MM.1S (cell line): ENCODE measurements around the gene GRIK1.

ENCODE experiments used
- DNase-seq: peaks from one replicate; pipeline ENCODE4 v3.0.0-alpha.2; 2015
- H2AFZ ChIP-seq: fragments of 300-600 bp; sonication (generic); 2 replicates; pipeline ENCODE4 v1.6.0; 2016; ENCODE audit warnings: antibody characterized with exemption, low read length
- H3F3A ChIP-seq: fragments of 300-600 bp; sonication (generic); 2 replicates; pipeline ENCODE4 v1.6.1; 2016; ENCODE audit warnings: mild to moderate bottlenecking, antibody characterized with exemption, low read length, moderate library complexity, mixed read lengths; ENCODE audit not compliant: insufficient read depth
- H3K27ac ChIP-seq: fragments of 300-600 bp; sonication (generic); 2 replicates; pipeline ENCODE4 v1.5.1; 2016; ENCODE audit warnings: mild to moderate bottlenecking, low read length
- H3K27me3 ChIP-seq: fragments of 300-600 bp; sonication (generic); replicated peaks from 2 replicates; pipeline ENCODE4 v1.6.0; 2016; ENCODE audit warnings: low read length; ENCODE audit not compliant: insufficient read depth
- H3K36me3 ChIP-seq: fragments of 300-600 bp; sonication (generic); replicated peaks from 2 replicates; pipeline ENCODE4 v1.6.1; 2016; ENCODE audit warnings: mild to moderate bottlenecking, low read length, mixed read lengths; ENCODE audit not compliant: insufficient read depth
- H3K4me1 ChIP-seq: fragments of 300-600 bp; sonication (generic); 2 replicates; pipeline ENCODE4 v1.6.1; 2016; ENCODE audit warnings: low read length, mixed read lengths
- H3K4me2 ChIP-seq: fragments of 300-600 bp; sonication (generic); 2 replicates; pipeline ENCODE4 v1.6.0; 2016; ENCODE audit warnings: low read depth, low read length
- H3K4me3 ChIP-seq: fragments of 300-600 bp; sonication (generic); 2 replicates; pipeline ENCODE4 v1.5.1; 2016; ENCODE audit warnings: low read length, mixed read lengths
- H3K79me2 ChIP-seq: fragments of 300-600 bp; sonication (generic); 2 replicates; pipeline ENCODE4 v1.6.1; 2016; ENCODE audit warnings: mixed run types, low read length, mixed read lengths
- H3K9ac ChIP-seq: fragments of 300-600 bp; sonication (generic); 2 replicates; pipeline ENCODE4 v1.6.1; 2016; ENCODE audit warnings: low read length, mixed read lengths
- H3K9me2 ChIP-seq: fragments of 300-600 bp; sonication (generic); replicated peaks from 2 replicates; pipeline ENCODE4 v1.6.1; 2016; ENCODE audit warnings: mild to moderate bottlenecking, low read length, mixed read lengths; ENCODE audit not compliant: insufficient read depth
- H3K9me3 ChIP-seq: fragments of 300-600 bp; sonication (generic); replicated peaks from 2 replicates; pipeline ENCODE4 v1.6.1; 2016; ENCODE audit warnings: mild to moderate bottlenecking, low read length, mixed read lengths; ENCODE audit not compliant: insufficient read depth
- H4K20me1 ChIP-seq: fragments of 300-600 bp; sonication (generic); 2 replicates; pipeline ENCODE4 v1.6.1; 2016; ENCODE audit warnings: mild to moderate bottlenecking, low read length, moderate library complexity, mixed read lengths; ENCODE audit not compliant: insufficient read depth
- CTCF ChIP-seq: fragments of 300-600 bp; sonication (generic); IDR thresholded peaks from 2 replicates; pipeline ENCODE4 v1.5.1; 2016; ENCODE audit warnings: antibody characterized with exemption, low read length, mixed read lengths
- EZH2 ChIP-seq: fragments of 300-600 bp; sonication (generic); optimal IDR thresholded peaks from 2 replicates; pipeline ENCODE3; 2017; ENCODE audit warnings: low read depth, mild to moderate bottlenecking, antibody characterized with exemption, low read length, mixed read lengths
- EZH2phosphoT487 ChIP-seq: fragments of 300-600 bp; sonication (generic); IDR thresholded peaks from 2 replicates; pipeline ENCODE4 v1.6.1; 2018; ENCODE audit warnings: antibody characterized with exemption, low read length

GRIK1 gene

GRCh38 chr21:29689753-29690152 is 250.0 kb downstream of the GRIK1 start:
- Histone ChIP-seq H3F3A (no peaks in the 10 kb centered on the region), H3K9me2 (no peaks in the 10 kb centered on the region), H3K4me1 (no peaks in the 10 kb centered on the region), H2AFZ (no peak overlapping the region), H4K20me1 (no peaks in the 10 kb centered on the region), H3K9me3 (no peaks in the 10 kb centered on the region), H3K79me2 (no peaks in the 10 kb centered on the region), H3K9ac (no peak overlapping the region), H3K4me2 (no peak overlapping the region), H3K4me3 (no peak overlapping the region), H3K27me3 (no peaks in the 10 kb centered on the region), H3K27ac (no peak overlapping the region), H3K36me3 (no peaks in the 10 kb centered on the region)
- no peak for DNase-seq
- TF ChIP-seq EZH2 (no peak), EZH2phosphoT487 (no peak), CTCF (no peak)

GRCh38 chr21:29684106-29684505 is 255.7 kb downstream of the GRIK1 start:
- no peaks in the 10 kb centered on the region for H3K9me2 ChIP-seq
- H3F3A ChIP-seq: no peaks in the 10 kb centered on the region
- H3K27ac ChIP-seq: no peak overlapping the region
- no peaks in the 10 kb centered on the region for H4K20me1 ChIP-seq
- H3K36me3 ChIP-seq: no peaks in the 10 kb centered on the region
- H2AFZ ChIP-seq: no peak overlapping the region
- H3K27me3 ChIP-seq: no peaks in the 10 kb centered on the region
- H3K4me1 ChIP-seq: no peaks in the 10 kb centered on the region
- H3K9me3 ChIP-seq: no peaks in the 10 kb centered on the region
- H3K9ac ChIP-seq: no peak overlapping the region
- H3K4me3 ChIP-seq: no peak overlapping the region
- no peak overlapping the region for H3K4me2 ChIP-seq
- TF ChIP-seq CTCF (no peak), EZH2phosphoT487 (no peak), EZH2 (no peak)
- no peak for DNase-seq
- H3K79me2 ChIP-seq: no peaks in the 10 kb centered on the region

GRCh38 chr21:29682800-29683199 is 257.0 kb downstream of the GRIK1 start:
- H2AFZ ChIP-seq: no peak overlapping the region
- no peak for TF ChIP-seq EZH2
- TF ChIP-seq CTCF: no peak
- no peak for TF ChIP-seq EZH2phosphoT487
- H3K4me2 ChIP-seq: no peak overlapping the region

More at GRCh38 chr21:29682800-29683199, 257.0 kb downstream of the GRIK1 start:
- Histone ChIP-seq H3K27me3 (no peaks in the 10 kb centered on the region), H4K20me1 (no peaks in the 10 kb centered on the region), H3K79me2 (no peaks in the 10 kb centered on the region), H3K9me3 (no peaks in the 10 kb centered on the region), H3K9me2 (no peaks in the 10 kb centered on the region), H3K9ac (no peak overlapping the region), H3K27ac (no peak overlapping the region), H3K4me1 (no peaks in the 10 kb centered on the region), H3K36me3 (no peaks in the 10 kb centered on the region), H3K4me3 (no peak overlapping the region), H3F3A (no peaks in the 10 kb centered on the region)
- no peak for DNase-seq
